ENCODE measurements around the gene HES4.

Gene HES4

DNA sequence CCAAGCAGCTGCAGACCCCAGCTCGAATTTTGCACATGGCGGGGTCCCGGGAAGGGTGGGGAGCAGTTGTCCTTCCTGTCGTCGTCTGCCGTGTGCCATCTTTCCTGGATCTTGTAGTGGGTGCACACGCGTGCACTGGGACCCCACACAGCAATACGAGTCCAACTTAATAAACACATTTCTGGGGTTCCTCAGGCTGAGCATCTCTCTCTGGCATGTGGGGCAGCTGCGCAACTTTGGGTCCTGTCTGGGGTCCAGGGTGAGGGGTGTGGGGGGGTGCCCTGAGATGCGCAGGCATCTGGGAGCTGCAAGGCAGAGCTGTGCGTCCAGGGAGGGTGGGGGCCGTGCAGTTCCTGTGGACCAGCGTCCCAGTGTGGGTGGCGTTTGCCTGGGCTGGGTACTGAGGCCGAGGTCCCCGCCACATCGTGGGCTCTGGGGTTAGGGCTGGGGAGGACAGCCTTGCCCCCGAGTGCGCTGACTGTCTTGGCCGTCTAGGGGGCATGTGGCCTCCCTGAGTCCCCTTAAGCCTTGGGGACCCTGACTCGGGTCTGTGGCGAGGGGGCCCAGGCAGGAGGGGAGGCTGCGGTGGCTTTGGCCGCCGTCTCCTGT is 34.3 kb downstream of the HES4 start:
- H3K27ac ChIP-seq: peak overlapping the region; percentile 94
- no peak for TF ChIP-seq ZFX (IDR thresholded peaks at IDR 0.05)
- TF ChIP-seq, protein P1, sequence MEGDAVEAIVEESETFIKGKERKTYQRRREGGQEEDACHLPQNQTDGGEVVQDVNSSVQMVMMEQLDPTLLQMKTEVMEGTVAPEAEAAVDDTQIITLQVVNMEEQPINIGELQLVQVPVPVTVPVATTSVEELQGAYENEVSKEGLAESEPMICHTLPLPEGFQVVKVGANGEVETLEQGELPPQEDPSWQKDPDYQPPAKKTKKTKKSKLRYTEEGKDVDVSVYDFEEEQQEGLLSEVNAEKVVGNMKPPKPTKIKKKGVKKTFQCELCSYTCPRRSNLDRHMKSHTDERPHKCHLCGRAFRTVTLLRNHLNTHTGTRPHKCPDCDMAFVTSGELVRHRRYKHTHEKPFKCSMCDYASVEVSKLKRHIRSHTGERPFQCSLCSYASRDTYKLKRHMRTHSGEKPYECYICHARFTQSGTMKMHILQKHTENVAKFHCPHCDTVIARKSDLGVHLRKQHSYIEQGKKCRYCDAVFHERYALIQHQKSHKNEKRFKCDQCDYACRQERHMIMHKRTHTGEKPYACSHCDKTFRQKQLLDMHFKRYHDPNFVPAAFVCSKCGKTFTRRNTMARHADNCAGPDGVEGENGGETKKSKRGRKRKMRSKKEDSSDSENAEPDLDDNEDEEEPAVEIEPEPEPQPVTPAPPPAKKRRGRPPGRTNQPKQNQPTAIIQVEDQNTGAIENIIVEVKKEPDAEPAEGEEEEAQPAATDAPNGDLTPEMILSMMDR (conservative IDR thresholded peaks at IDR 0.05): no peak

DNA sequence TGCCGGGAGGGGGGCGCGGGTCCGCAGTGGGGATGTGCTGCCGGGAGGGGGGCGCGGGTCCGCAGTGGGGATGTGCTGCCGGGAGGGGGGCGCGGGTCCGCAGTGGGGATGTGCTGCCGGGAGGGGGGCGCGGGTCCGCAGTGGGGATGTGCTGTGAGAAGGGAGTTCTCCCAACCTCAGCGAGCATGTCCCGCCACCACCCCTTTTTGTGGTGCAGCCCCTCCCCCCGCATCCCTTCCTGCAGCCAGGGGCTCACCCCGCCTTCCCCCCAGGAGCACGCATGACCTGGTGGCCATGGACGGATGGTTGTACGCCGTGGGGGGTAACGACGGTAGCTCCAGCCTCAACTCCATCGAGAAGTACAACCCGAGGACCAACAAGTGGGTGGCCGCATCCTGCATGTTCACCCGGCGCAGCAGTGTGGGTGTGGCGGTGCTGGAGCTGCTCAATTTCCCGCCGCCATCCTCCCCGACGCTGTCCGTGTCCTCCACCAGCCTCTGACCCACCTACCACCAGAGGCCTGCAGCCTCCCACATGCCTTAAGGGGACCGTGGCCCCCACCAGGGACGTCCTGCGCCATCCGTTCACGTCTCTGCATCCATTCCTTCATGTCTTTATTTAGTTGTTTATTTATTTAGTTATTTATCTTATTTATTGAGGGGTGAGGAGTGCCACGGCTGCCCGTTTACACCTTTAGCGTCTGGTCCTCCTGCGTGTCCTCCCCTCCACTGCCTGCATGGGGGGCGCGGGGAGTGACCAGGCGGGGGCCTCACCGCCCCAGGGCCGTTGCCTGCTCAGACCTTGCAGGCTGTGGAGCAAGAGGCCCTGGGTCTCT is 35.0 kb downstream of the HES4 start:
- H3K27ac ChIP-seq: no peak overlapping the region

DNA sequence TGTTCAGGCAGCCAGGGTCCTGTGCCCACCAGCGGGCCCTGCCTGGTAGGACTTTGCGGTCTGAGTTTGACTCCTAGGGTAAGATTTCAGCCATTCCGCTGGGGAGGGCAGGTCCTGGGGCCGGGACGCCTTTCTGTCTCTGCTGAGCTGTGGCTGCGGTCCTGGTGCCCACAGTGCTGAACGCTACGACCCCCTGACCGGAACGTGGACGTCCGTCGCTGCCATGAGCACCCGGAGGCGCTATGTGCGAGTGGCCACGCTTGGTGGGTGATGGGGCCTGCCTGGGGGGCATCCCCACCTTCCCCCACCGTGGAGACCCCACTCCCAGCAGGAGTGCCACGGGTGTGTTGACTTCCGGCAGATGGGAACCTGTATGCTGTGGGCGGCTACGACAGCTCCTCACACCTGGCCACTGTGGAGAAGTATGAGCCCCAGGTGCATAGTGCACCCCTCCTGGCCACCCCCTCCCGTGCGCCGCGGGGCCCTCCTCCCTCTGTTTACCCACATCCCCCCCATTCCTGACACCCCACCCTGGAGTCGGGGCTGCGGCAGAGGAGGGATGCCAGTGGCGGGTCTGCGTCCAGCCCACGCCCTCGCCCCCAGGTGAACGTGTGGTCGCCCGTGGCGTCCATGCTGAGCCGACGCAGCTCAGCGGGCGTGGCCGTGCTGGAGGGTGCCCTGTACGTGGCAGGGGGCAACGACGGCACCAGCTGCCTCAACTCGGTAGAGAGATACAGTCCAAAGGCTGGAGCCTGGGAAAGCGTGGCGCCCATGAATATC is 36.0 kb downstream of the HES4 start:
- no peak for TF ChIP-seq ZFX (IDR thresholded peaks at IDR 0.05)
- TF ChIP-seq, protein P1 (conservative IDR thresholded peaks at IDR 0.05): no peak
- H3K27ac ChIP-seq: no peak overlapping the region

More for the DNA sequence above, 35.0 kb downstream of the HES4 start:
- TF ChIP-seq, protein P1 (conservative IDR thresholded peaks at IDR 0.05): no peak

DNA sequence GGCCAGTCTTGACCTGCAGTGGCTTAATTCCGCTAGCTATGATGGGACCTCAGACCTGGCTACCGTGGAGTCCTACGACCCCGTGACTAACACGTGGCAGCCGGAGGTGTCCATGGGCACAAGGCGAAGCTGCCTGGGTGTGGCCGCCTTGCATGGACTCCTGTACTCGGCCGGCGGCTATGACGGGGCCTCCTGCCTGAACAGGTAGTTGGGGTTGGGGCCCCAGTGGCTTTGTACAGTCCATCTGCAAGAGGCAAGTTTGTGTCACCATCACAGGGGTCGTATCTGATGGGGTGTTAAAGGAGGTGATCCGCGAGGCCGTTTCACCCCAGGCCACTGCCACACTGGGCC is 36.6 kb downstream of the HES4 start:
- TF ChIP-seq, protein P1 (conservative IDR thresholded peaks at IDR 0.05): no peak
- H3K27ac ChIP-seq: no peak overlapping the region

DNA sequence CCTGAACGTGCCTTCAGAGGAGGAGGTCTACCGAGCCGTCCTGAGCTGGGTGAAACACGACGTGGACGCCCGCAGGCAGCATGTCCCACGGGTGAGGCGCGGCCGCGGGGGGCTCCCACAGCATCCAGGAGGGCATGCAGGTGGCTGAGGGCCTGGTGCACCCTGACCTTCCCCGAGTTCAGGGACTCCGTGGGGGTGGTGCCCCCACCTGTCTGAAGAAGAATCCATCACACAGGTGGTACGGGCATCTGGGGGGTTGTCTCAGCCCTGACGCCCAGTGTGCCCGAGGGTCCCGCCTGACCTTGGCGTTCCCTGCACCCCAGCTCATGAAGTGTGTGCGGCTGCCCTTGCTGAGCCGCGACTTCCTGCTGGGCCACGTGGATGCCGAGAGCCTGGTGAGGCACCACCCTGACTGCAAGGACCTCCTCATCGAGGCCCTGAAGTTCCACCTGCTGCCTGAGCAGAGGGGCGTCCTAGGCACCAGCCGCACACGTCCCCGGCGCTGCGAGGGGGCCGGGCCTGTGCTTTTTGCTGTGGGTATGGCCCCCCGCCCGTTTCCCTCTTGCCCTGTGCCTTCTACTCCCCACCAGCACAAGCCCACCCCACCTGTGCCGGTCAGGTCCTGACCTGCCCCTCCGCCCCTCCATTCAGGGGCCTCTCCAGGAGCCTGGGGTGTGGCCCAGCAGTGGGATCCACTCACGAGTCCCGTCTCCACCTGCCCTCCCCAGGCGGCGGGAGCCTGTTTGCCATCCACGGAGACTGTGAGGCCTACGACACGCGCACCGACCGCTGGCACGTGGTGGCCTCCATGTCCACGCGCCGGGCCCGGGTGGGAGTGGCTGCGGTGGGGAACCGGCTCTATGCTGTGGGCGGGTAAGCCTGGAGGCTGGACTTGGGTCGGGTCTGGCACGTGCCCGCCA is 37.3 kb downstream of the HES4 start:
- H3K27ac ChIP-seq: no peak overlapping the region; the same call in 1 of the 2 replicates
- TF ChIP-seq, protein P1 (conservative IDR thresholded peaks at IDR 0.05): no peak
- no peak for TF ChIP-seq ZFX (IDR thresholded peaks at IDR 0.05)

DNA sequence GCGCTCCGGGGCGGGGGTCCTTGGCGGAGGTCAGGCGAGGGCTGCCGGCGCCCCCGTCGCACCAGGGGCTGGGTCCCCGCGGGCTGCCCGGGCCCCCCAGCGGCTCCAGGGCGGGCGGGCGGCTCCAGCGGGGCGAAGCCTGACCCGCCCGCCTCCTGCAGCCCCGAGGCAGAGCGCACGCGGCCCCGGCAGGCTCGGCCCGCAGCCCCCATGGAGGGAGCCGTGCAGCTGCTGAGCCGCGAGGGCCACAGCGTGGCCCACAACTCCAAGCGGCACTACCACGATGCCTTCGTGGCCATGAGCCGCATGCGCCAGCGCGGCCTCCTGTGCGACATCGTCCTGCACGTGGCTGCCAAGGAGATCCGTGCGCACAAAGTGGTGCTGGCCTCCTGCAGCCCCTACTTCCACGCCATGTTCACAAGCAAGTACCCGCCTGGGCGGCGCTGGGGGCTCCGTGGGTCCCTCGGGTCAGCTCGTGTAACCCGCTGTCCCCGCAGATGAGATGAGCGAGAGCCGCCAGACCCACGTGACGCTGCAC is 38.7 kb downstream of the HES4 start:
- TF ChIP-seq, protein P1 (conservative IDR thresholded peaks at IDR 0.05): no peak
- peak; percentile 69; the same call in 1 of the 2 replicates for TF ChIP-seq ZFX (IDR thresholded peaks at IDR 0.05)
- H3K27ac ChIP-seq: peak overlapping the region; percentile 85
